Tibial nerve (tissue), 3 donors: Measurements from ENCODE around the gene PLCB1.

ENCODE experiments used
- CTCF ChIP-seq, 5 experiments: fragments of 200-600 bp in 3 of 5; fragments of 450-650 bp in 2 of 5; sonication (generic) in 3 of 5; IDR thresholded peaks; one replicate each; pipeline ENCODE4 v1.5.1; 2016 to 2019; ENCODE audit warnings: antibody characterized with exemption in 5 of 5, mild to moderate bottlenecking in 3 of 5, moderate library complexity in 2 of 5
- POLR2A ChIP-seq, 2 donors: fragments of 450-650 bp; IDR thresholded peaks; one replicate each; pipeline ENCODE4 v1.6.1; 2017; ENCODE audit warnings: antibody characterized with exemption in 2 of 2, mild to moderate bottlenecking in 2 of 2, moderate library complexity in 2 of 2

GRCh38 chr20:8219403-8219802 is 87.3 kb downstream of the PLCB1 start:
- TF ChIP-seq CTCF (IDR thresholded peaks at IDR 0.05): no peak
- no peak for TF ChIP-seq POLR2A (IDR thresholded peaks at IDR 0.05)
